H7 (cell line): ENCODE results near the gene GGTLC1. TPM values are rescaled to one million over a fixed set of nuclear protein-coding genes. Genes with fewer than 3 reads are reported as not detected.

Experiments used
- DNase-seq: peaks from one replicate; pipeline ENCODE4 v3.0.0; 2012
- H3K27me3 ChIP-seq: 2 replicates; pipeline ENCODE4 v1.6.0; 2011; ENCODE audit warnings: mild to moderate bottlenecking, low read length; ENCODE audit not compliant: control insufficient read depth, insufficient read depth
- H3K36me3 ChIP-seq: replicated peaks from 2 replicates; pipeline ENCODE4 v1.5.1; 2011; ENCODE audit warnings: low read length; ENCODE audit not compliant: control insufficient read depth, insufficient read depth
- H3K4me3 ChIP-seq: 2 replicates; pipeline ENCODE4 v1.5.1; 2011; ENCODE audit warnings: low read depth, mild to moderate bottlenecking, control low read depth, low read length, moderate library complexity; ENCODE audit not compliant: insufficient read depth
- total RNA-seq: library from RNA; depleted of rRNA; stranded (reverse); fragments of >200 nt; shearing (Covaris generic); gene quantifications from 2 replicates; pipeline ENCODE4 v1.2.3, GENCODE V29; 2014; rRNA removed

Gene GGTLC1
- not detected in 2 replicates for total RNA-seq

GRCh38 chr20:23988561-23988960, at the start of gene GGTLC1:
GGTLC1 (minus strand) TSS chr20:23988779; CDS start chr20:23986611, 2,168 bp downstream.
- Histone ChIP-seq H3K4me3 (no peak within 1 kb of the TSS), H3K27me3 (no peaks in the 10 kb centered on the region), H3K36me3 (no peaks in the 10 kb centered on the region)
- DNase-seq: no peak

GRCh38 chr20:24034820-24035219, 46.2 kb upstream of the GGTLC1 start:
- Histone ChIP-seq H3K36me3 (no peaks in the 10 kb centered on the region), H3K4me3 (no peak overlapping the region), H3K27me3 (no peaks in the 10 kb centered on the region)
- DNase-seq: no peak

GRCh38 chr20:24033565-24033964, 45.0 kb upstream of the GGTLC1 start:
- Histone ChIP-seq H3K4me3 (no peak overlapping the region), H3K36me3 (no peaks in the 10 kb centered on the region), H3K27me3 (no peaks in the 10 kb centered on the region)
- no peak for DNase-seq

GRCh38 chr20:24033151-24033550, 44.6 kb upstream of the GGTLC1 start:
- Histone ChIP-seq H3K4me3 (no peak overlapping the region), H3K27me3 (no peaks in the 10 kb centered on the region), H3K36me3 (no peaks in the 10 kb centered on the region)
- no peak for DNase-seq

GRCh38 chr20:24032400-24032898, 43.9 kb upstream of the GGTLC1 start:
- no peak for DNase-seq
- Histone ChIP-seq H3K27me3 (no peaks in the 10 kb centered on the region), H3K4me3 (no peak overlapping the region), H3K36me3 (no peaks in the 10 kb centered on the region)

- no peak for DNase-seq
- Histone ChIP-seq H3K36me3 (no peaks in the 10 kb centered on the region), H3K27me3 (no peaks in the 10 kb centered on the region), H3K4me3 (no peak overlapping the region)
These were observed 38.6 kb upstream of the GGTLC1 start for GRCh38 chr20:24027229-24027628.

GRCh38 chr20:24022621-24023180, 34.1 kb upstream of the GGTLC1 start:
- H3K4me3 ChIP-seq: no peak overlapping the region
- no peak for DNase-seq
- no peaks in the 10 kb centered on the region for H3K27me3 ChIP-seq
- H3K36me3 ChIP-seq: no peaks in the 10 kb centered on the region

GRCh38 chr20:24018796-24019195, 30.2 kb upstream of the GGTLC1 start:
- Histone ChIP-seq H3K4me3 (no peak overlapping the region), H3K27me3 (no peaks in the 10 kb centered on the region), H3K36me3 (no peaks in the 10 kb centered on the region)
- DNase-seq: no peak

- H3K27me3 ChIP-seq: no peaks in the 10 kb centered on the region
- H3K36me3 ChIP-seq: no peaks in the 10 kb centered on the region
- H3K4me3 ChIP-seq: no peak overlapping the region
- no peak for DNase-seq
These were observed 28.8 kb upstream of the GGTLC1 start for GRCh38 chr20:24017458-24017755.

- no peaks in the 10 kb centered on the region for H3K27me3 ChIP-seq
- H3K36me3 ChIP-seq: no peaks in the 10 kb centered on the region
- H3K4me3 ChIP-seq: no peak overlapping the region
- no peak for DNase-seq
These were observed 28.3 kb upstream of the GGTLC1 start for GRCh38 chr20:24016607-24017457.

GRCh38 chr20:24013953-24014352, 25.4 kb upstream of the GGTLC1 start:
- no peak for DNase-seq
- H3K27me3 ChIP-seq: no peaks in the 10 kb centered on the region
- H3K36me3 ChIP-seq: no peaks in the 10 kb centered on the region
- no peak overlapping the region for H3K4me3 ChIP-seq

GRCh38 chr20:24011282-24011681, 22.7 kb upstream of the GGTLC1 start:
- Histone ChIP-seq H3K4me3 (no peak overlapping the region), H3K36me3 (no peaks in the 10 kb centered on the region), H3K27me3 (no peaks in the 10 kb centered on the region)
- DNase-seq: no peak

- Histone ChIP-seq H3K4me3 (no peak overlapping the region), H3K36me3 (no peaks in the 10 kb centered on the region), H3K27me3 (no peaks in the 10 kb centered on the region)
- DNase-seq: no peak
These were observed 19.2 kb upstream of the GGTLC1 start for GRCh38 chr20:24007758-24008157.

GRCh38 chr20:24007073-24007595, 18.6 kb upstream of the GGTLC1 start:
- DNase-seq: no peak
- Histone ChIP-seq H3K4me3 (no peak overlapping the region), H3K27me3 (no peaks in the 10 kb centered on the region), H3K36me3 (no peaks in the 10 kb centered on the region)

- Histone ChIP-seq H3K4me3 (no peak overlapping the region), H3K36me3 (no peaks in the 10 kb centered on the region), H3K27me3 (no peaks in the 10 kb centered on the region)
- no peak for DNase-seq
These were observed 18.0 kb upstream of the GGTLC1 start for GRCh38 chr20:24006626-24007025.
